ENCODE data around the gene PRICKLE1. TPM values are rescaled to one million over a fixed set of nuclear protein-coding genes. Genes with fewer than 3 reads are reported as not detected.

Gene PRICKLE1
- polyA plus RNA-seq, 1 donor from 2014 or later: 20.6 TPM

- Histone ChIP-seq H3K36me3 (ENCODE audit: insufficient read depth, low read length) (no peaks in the 10 kb centered on the region), H3K79me2 (replicated peaks; ENCODE audit: insufficient read depth, low read length) (no peaks in the 10 kb centered on the region), H2AFZ (ENCODE audit: low read depth, low read length) (no peak overlapping the region)
Observed at GRCh38 chr12:42492267-42492666, 97.3 kb downstream of the PRICKLE1 start.

GRCh38 chr12:42490261-42490842, 99.2 kb downstream of the PRICKLE1 start:
- Histone ChIP-seq H3K9me3 (ENCODE audit: low read length) (no peaks in the 10 kb centered on the region), H3K27ac (ENCODE audit: low read length) (no peak overlapping the region), H2AFZ (ENCODE audit: low read depth, low read length) (no peak overlapping the region), H3K9ac (ENCODE audit: low read length) (no peak overlapping the region), H3K4me3 (ENCODE audit: low read length) (no peak overlapping the region), H4K20me1 (ENCODE audit: insufficient read depth) (no peaks in the 10 kb centered on the region), H3K79me2 (replicated peaks; ENCODE audit: insufficient read depth, low read length) (no peaks in the 10 kb centered on the region), H3K9me2 (ENCODE audit: insufficient read depth, low read length) (no peaks in the 10 kb centered on the region), H3K36me3 (ENCODE audit: insufficient read depth, low read length) (no peaks in the 10 kb centered on the region), H3K27me3 (ENCODE audit: insufficient read depth, low read depth, low read length) (no peaks in the 10 kb centered on the region), H3F3A (ENCODE audit: insufficient read depth, low read length, poor library complexity, severe bottlenecking) (no peaks in the 10 kb centered on the region), H3K4me2 (ENCODE audit: low read length) (no peak overlapping the region)
- TF ChIP-seq REST (IDR thresholded peaks at IDR 0.05; ENCODE audit: borderline replicate concordance) (no peak), POLR2AphosphoS5 (IDR thresholded peaks at IDR 0.05) (no peak), EZH2 (IDR thresholded peaks at IDR 0.05; ENCODE audit: borderline replicate concordance, insufficient read depth, low read length, poor library complexity, severe bottlenecking) (no peak), CTCF (IDR thresholded peaks at IDR 0.05; ENCODE audit: poor library complexity, severe bottlenecking) (no peak), MXI1 (conservative IDR thresholded peaks at IDR 0.05; ENCODE audit: poor library complexity, severe bottlenecking) (no peak), RAD21 (conservative IDR thresholded peaks at IDR 0.05) (no peak)

More at GRCh38 chr12:42492267-42492666, 97.3 kb downstream of the PRICKLE1 start:
- H3K9ac ChIP-seq (ENCODE audit: low read length): no peak overlapping the region
- TF ChIP-seq EP300 (conservative IDR thresholded peaks at IDR 0.05; ENCODE audit: poor library complexity, severe bottlenecking): no peak
- TF ChIP-seq CTCF (IDR thresholded peaks at IDR 0.05; ENCODE audit: poor library complexity, severe bottlenecking): no peak
- no peak for TF ChIP-seq RAD21 (conservative IDR thresholded peaks at IDR 0.05)
- no peak for TF ChIP-seq SMC3 (conservative IDR thresholded peaks at IDR 0.05; ENCODE audit: poor library complexity)
- TF ChIP-seq TAF1 (IDR thresholded peaks at IDR 0.05; ENCODE audit: low read depth): no peak
- no peak for TF ChIP-seq EZH2 (IDR thresholded peaks at IDR 0.05; ENCODE audit: borderline replicate concordance, insufficient read depth, low read length, poor library complexity, severe bottlenecking)
- no peak for TF ChIP-seq REST (IDR thresholded peaks at IDR 0.05; ENCODE audit: borderline replicate concordance)
- TF ChIP-seq POLR2AphosphoS5 (IDR thresholded peaks at IDR 0.05): no peak
- no peak for TF ChIP-seq MXI1 (conservative IDR thresholded peaks at IDR 0.05; ENCODE audit: poor library complexity, severe bottlenecking)
- no peak overlapping the region for H3K4me2 ChIP-seq (ENCODE audit: low read length)
- no peaks in the 10 kb centered on the region for H3K9me3 ChIP-seq (ENCODE audit: low read length)
- no peak overlapping the region for H3K4me3 ChIP-seq (ENCODE audit: low read length)
- H3F3A ChIP-seq (ENCODE audit: insufficient read depth, low read length, poor library complexity, severe bottlenecking): no peaks in the 10 kb centered on the region
- H3K27me3 ChIP-seq (ENCODE audit: insufficient read depth, low read depth, low read length): no peaks in the 10 kb centered on the region
- no peak overlapping the region for H3K27ac ChIP-seq (ENCODE audit: low read length)
- H3K9me2 ChIP-seq (ENCODE audit: insufficient read depth, low read length): no peaks in the 10 kb centered on the region
- no peaks in the 10 kb centered on the region for H4K20me1 ChIP-seq (ENCODE audit: insufficient read depth)
